ENCODE measurements around the gene PNN. TPM values are rescaled to one million over a fixed set of nuclear protein-coding genes. Genes with fewer than 3 reads are reported as not detected.
"Not testable (repeated sequence)": the region's sequence is repeated elsewhere in the genome, so short reads cannot be mapped to it uniquely, and the experiment has no call there.

Gene PNN
- total and polyA plus RNA-seq, 8 donors: 35.2 to 201 (median 173) TPM

GRCh38 chr14:39145266-39145966 is 29.6 kb upstream of the PNN start:
- ATAC-seq (no peak), DNase-seq (no peak)
- Histone ChIP-seq H3K36me3 (peaks cover 0 to 57% of the 10 kb centered on the region in 2 donors), H3K9me3 (peaks cover 0 to 2% of the 10 kb centered on the region in 2 donors), H3K4me1 (no peaks in the 10 kb centered on the region), H3K27me3 (no peaks in the 10 kb centered on the region), H3K27ac (no peak overlapping the region), H3K4me3 (no peak overlapping the region)
- no peak for TF ChIP-seq CTCF (IDR thresholded peaks at IDR 0.05)
- intact Hi-C loops (cut with DNase I): no loop called here

GRCh38 chr14:39154594-39155189 is 20.4 kb upstream of the PNN start:
- Histone ChIP-seq H3K4me3 (no peak overlapping the region), H3K27ac (peak overlapping the region in 1 of 2 donors; percentile 1), H3K36me3 (peaks cover 0 to 91% of the 10 kb centered on the region in 2 donors), H3K27me3 (no peaks in the 10 kb centered on the region), H3K4me1 (no peaks in the 10 kb centered on the region), H3K9me3 (no peaks in the 10 kb centered on the region)
- no peak for ATAC-seq
- intact Hi-C loops (cut with DNase I): no loop called here
- DNase-seq: no peak
- no peak for TF ChIP-seq CTCF (IDR thresholded peaks at IDR 0.05)

GRCh38 chr14:39157491-39157890 is 17.6 kb upstream of the PNN start:
- DNase-seq: no peak
- TF ChIP-seq CTCF (IDR thresholded peaks at IDR 0.05): no peak
- Histone ChIP-seq H3K27ac (no peak overlapping the region), H3K36me3 (peaks cover 0 to 77% of the 10 kb centered on the region in 2 donors), H3K4me1 (no peaks in the 10 kb centered on the region), H3K4me3 (no peak overlapping the region), H3K9me3 (no peaks in the 10 kb centered on the region), H3K27me3 (no peaks in the 10 kb centered on the region)
- intact Hi-C loops (cut with DNase I): no loop called here
- no peak for ATAC-seq

GRCh38 chr14:39158222-39158858 is 16.7 kb upstream of the PNN start:
- ATAC-seq (no peak), DNase-seq (no peak)
- H3K9me3 ChIP-seq: no peaks in the 10 kb centered on the region
- TF ChIP-seq CTCF (IDR thresholded peaks at IDR 0.05): no peak
- H3K27ac ChIP-seq: no peak overlapping the region
- H3K4me1 ChIP-seq: no peaks in the 10 kb centered on the region
- peaks cover 0 to 75% of the 10 kb centered on the region in 2 donors for H3K36me3 ChIP-seq
- intact Hi-C loops (cut with DNase I): no loop called here
- no peak overlapping the region for H3K4me3 ChIP-seq
- H3K27me3 ChIP-seq: no peaks in the 10 kb centered on the region

GRCh38 chr14:39160494-39160893 is 14.6 kb upstream of the PNN start:
- ATAC-seq (no peak), DNase-seq (no peak)
- H3K4me1 ChIP-seq: no peaks in the 10 kb centered on the region
- no peak for TF ChIP-seq CTCF (IDR thresholded peaks at IDR 0.05)
- H3K36me3 ChIP-seq: peaks cover 0 to 57% of the 10 kb centered on the region in 2 donors
- no peaks in the 10 kb centered on the region for H3K27me3 ChIP-seq
- no peak overlapping the region for H3K27ac ChIP-seq
- intact Hi-C loops (cut with DNase I): no loop called here
- H3K4me3 ChIP-seq: no peak overlapping the region
- H3K9me3 ChIP-seq: no peaks in the 10 kb centered on the region

GRCh38 chr14:39167797-39168320 is 7.2 kb upstream of the PNN start:
- H3K27me3 ChIP-seq; H3K9me3 ChIP-seq; H3K4me3 ChIP-seq; DNase-seq; intact Hi-C loops (cut with DNase I); ATAC-seq; H3K27ac ChIP-seq: not testable (repeated sequence)
- H3K4me1 ChIP-seq: peaks cover 3 to 37% of the 10 kb centered on the region in 2 donors
- H3K36me3 ChIP-seq: peaks cover 0 to 13% of the 10 kb centered on the region in 2 donors

Measured in left lung (tissue), 10 donors.